Measurements from ENCODE around the gene SLC35E4. TPM values are rescaled to one million over a fixed set of nuclear protein-coding genes. Genes with fewer than 3 reads are reported as not detected.

Gene SLC35E4
- total and polyA plus RNA-seq, 11 donors: 2.4 to 9.8 (median 4.0) TPM

- ATAC-seq (no peak), DNase-seq (no peak)
- WGBS, 4 donors: 86 to 98% (median 94%) methylated on average over 4 of the region's 4 CpGs
- peak overlapping the region in 5 of 12 donors; percentile 15 to 64 (median 50) for H3K27ac ChIP-seq
- no peaks in the 10 kb centered on the region for H3K27me3 ChIP-seq
- H3K4me3 ChIP-seq: no peak overlapping the region
- TF ChIP-seq CTCF (IDR thresholded peaks at IDR 0.05) (no peak), POLR2A (IDR thresholded peaks at IDR 0.05) (no peak)
- intact Hi-C loops (cut with DNase I): no loop called here
- no peaks in the 10 kb centered on the region for H3K9me3 ChIP-seq
- H3K36me3 ChIP-seq: no peaks in the 10 kb centered on the region
- peaks cover 0 to 45% (median 27%) of the 10 kb centered on the region in 12 donors for H3K4me1 ChIP-seq
Measured at GRCh38 chr22:30640361-30640760, 4.8 kb downstream of the SLC35E4 start.

DNA sequence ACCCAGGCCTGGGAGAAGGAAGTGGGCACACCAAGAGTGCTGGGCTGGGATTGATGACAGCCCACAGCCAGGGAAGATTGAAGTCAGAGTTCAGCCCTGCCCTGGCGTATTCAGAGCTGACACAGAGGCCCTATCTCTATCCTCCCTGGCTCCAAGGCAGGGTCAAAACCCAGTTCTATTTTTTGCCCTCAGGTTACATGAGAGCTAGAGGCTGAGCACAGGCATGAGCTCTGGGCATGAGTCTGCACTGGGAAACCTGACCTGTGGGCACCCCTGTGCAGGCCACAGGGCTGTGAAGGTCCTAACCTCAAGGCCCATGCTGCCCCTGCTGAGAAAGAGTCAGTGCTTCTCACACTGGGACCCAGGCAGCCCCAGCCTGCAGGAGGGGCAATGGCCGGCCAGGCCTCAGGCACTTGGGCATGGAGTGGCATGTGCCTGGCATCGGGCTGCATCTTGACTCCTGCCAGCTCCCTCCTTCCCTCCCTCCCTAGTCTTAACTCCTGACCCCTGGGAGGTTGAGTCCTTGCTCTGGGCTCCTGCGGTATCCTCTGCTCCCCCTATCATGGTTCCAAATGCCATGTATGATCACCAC is 5.4 kb downstream of the SLC35E4 start:
- H3K27me3 ChIP-seq: no peaks in the 10 kb centered on the region
- 53 to 78% (median 69%) methylated on average over 4 of the region's 4 CpGs for WGBS, 4 donors
- peaks cover 0 to 42% (median 26%) of the 10 kb centered on the region in 12 donors for H3K4me1 ChIP-seq
- TF ChIP-seq POLR2A (IDR thresholded peaks at IDR 0.05) (no peak), CTCF (IDR thresholded peaks at IDR 0.05) (no peak)
- peak overlapping the region in 5 of 12 donors; percentile 15 to 64 (median 50) for H3K27ac ChIP-seq
- intact Hi-C loops (cut with DNase I): no loop called here
- no peaks in the 10 kb centered on the region for H3K36me3 ChIP-seq
- ATAC-seq: peak; percentile 6 to 64 (median 49)
- H3K9me3 ChIP-seq: no peaks in the 10 kb centered on the region
- peak in 1 of 5 donors; percentile 49 for DNase-seq
- H3K4me3 ChIP-seq: no peak overlapping the region

DNA sequence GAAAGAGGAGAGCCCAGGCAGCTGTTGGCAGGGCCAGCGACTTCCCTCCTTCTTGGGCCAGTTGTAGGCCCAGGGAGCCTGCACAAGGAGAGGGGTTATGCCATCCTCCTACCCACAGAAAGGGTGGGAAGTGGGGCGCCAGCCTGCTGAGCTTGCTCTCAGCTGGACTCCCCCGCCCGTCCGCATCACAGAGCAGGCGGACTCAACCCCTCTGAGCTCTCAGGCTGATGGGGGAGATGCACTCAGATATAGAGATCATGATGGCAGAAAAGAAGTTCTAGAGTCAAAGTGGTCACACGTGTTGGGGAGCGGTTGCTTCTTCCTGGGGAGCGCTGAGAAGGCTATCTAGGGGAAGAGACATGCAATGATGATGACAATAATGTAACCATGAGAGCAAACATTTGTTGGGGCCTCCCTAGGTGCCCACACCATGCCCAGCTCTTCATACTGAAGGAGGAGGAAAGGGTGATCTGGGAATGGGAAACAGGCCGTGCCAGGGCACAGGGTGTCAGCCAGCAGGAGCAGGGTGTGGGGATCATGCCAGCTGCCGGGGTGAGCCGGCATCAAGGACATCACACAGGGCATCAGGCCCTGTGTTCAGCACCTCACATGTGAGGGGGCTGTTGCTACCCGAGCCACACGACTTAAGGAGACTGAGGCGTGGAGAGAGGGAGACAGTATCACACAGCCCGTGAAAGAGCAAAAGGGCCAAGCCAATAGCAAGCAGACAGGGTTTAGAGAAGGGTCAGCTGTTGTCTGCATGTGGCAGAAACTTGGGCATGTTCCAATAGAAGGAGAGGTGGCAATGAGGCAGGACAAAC is 7.7 kb downstream of the SLC35E4 start:
- WGBS, 4 donors: 69 to 77% (median 71%) methylated on average over 16 of the region's 16 CpGs
- Histone ChIP-seq H3K9me3 (no peaks in the 10 kb centered on the region), H3K36me3 (peaks cover 0 to 7% (median 0%) of the 10 kb centered on the region in 9 donors), H3K4me3 (no peak overlapping the region), H3K4me1 (peaks cover 0 to 23% (median 7%) of the 10 kb centered on the region in 12 donors), H3K27ac (peak overlapping the region in 5 of 12 donors; percentile 8 to 52 (median 23)), H3K27me3 (no peaks in the 10 kb centered on the region)
- intact Hi-C loops (cut with DNase I): no loop called here
- ATAC-seq (peak; percentile 39 to 78 (median 77)), DNase-seq (peak in 4 of 5 donors; percentile 28 to 70 (median 56))
- TF ChIP-seq POLR2A (IDR thresholded peaks at IDR 0.05) (no peak), CTCF (IDR thresholded peaks at IDR 0.05) (no peak)

DNA sequence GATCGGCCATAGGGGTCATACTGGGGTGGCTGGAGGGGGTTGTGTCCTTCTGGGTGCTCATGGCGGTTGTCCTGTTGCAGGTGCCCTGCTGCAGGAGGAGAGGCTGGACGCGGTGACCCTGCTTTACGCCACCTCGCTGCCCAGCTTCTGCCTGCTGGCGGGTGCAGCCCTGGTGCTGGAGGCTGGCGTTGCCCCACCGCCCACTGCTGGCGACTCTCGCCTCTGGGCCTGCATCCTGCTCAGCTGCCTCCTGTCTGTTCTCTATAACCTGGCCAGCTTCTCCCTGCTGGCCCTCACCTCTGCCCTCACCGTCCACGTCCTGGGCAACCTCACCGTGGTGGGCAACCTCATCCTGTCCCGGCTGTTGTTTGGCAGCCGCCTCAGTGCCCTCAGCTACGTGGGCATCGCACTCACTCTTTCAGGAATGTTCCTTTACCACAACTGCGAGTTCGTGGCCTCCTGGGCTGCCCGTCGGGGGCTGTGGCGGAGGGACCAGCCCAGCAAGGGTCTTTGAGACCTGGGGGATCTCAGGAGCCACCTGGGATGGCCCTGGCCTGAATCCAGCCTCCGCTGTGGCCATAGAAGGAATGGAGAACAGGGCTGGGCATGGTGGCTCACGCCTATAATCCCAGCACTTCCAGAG is 11.1 kb downstream of the SLC35E4 start:
- no peak for ATAC-seq
- H3K4me1 ChIP-seq: peaks cover 0 to 11% (median 3%) of the 10 kb centered on the region in 12 donors
- 96 to 97% (median 96%) methylated on average over 24 to 25 of the region's 25 CpGs for WGBS, 4 donors
- DNase-seq: no peak
- H3K36me3 ChIP-seq: peaks cover 0 to 7% (median 0%) of the 10 kb centered on the region in 9 donors
- no peaks in the 10 kb centered on the region for H3K9me3 ChIP-seq
- no peaks in the 10 kb centered on the region for H3K27me3 ChIP-seq
- TF ChIP-seq CTCF (IDR thresholded peaks at IDR 0.05): no peak
- no peak for TF ChIP-seq POLR2A (IDR thresholded peaks at IDR 0.05)
- H3K4me3 ChIP-seq: no peak overlapping the region
- intact Hi-C loops (cut with DNase I): no loop called here
- no peak overlapping the region for H3K27ac ChIP-seq
